ELF-1 (cell line): ENCODE results near the gene SF3B3.
"Not testable (repeated sequence)": the region's sequence is repeated elsewhere in the genome, so short reads cannot be mapped to it uniquely, and the experiment has no call there.

ENCODE experiments used
- DNase-seq: peaks from one replicate; pipeline ENCODE4 v3.0.0-alpha.2; 2016; ENCODE audit warnings: low read depth, low spot score

Gene SF3B3

DNA sequence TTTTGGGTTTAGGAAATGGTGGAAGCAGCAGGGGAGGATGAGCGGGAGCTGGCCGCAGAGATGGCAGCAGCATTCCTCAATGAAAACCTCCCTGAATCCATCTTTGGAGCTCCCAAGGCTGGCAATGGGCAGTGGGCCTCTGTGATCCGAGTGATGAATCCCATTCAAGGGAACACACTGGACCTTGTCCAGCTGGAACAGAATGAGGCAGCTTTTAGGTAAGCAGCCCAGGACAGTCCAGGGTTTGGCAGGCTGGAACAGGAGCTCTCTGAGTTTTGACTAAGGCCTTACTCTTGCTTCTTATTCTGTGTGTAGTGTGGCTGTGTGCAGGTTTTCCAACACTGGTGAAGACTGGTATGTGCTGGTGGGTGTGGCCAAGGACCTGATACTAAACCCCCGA lies 41.4 kb downstream of the SF3B3 start:
- no peak for DNase-seq

DNA sequence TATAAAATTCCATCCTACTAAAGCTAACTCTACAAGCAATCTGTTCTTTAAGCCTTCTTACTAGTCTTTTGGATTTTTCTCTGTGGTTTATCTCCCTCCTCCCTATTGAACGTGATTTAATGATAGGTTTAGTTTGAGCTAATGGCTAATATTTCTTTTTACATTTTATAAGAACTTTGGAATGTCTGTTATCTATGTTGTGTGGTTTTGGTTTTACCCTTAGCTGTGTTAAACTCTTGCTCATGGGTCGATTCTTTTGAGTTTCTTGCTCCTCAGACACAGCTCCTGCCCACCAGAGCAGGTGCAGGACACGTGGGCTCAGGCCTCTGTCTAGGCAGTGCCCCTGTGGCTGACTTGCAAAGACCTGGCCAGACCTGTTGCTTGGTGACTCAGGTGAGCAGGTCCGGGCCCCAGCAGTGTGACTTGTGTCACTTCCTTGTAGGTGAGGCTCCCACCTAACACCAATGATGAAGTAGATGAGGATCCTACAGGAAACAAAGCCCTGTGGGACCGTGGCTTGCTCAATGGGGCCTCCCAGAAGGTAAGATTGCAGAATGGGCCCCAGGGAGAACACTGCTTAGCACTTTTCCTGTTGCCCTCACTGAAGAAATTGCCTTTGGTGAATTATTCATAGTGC lies 45.1 kb downstream of the SF3B3 start:
- DNase-seq, result no peak

GRCh38 chr16:70569752-70570151 lies 46.1 kb downstream of the SF3B3 start:
- DNase-seq, result no peak

- no peak for DNase-seq
Measured at GRCh38 chr16:70570967-70571570, 47.5 kb downstream of the SF3B3 start.

- no peak for DNase-seq
Measured at GRCh38 chr16:70571623-70572022, 48.0 kb downstream of the SF3B3 start.

DNA sequence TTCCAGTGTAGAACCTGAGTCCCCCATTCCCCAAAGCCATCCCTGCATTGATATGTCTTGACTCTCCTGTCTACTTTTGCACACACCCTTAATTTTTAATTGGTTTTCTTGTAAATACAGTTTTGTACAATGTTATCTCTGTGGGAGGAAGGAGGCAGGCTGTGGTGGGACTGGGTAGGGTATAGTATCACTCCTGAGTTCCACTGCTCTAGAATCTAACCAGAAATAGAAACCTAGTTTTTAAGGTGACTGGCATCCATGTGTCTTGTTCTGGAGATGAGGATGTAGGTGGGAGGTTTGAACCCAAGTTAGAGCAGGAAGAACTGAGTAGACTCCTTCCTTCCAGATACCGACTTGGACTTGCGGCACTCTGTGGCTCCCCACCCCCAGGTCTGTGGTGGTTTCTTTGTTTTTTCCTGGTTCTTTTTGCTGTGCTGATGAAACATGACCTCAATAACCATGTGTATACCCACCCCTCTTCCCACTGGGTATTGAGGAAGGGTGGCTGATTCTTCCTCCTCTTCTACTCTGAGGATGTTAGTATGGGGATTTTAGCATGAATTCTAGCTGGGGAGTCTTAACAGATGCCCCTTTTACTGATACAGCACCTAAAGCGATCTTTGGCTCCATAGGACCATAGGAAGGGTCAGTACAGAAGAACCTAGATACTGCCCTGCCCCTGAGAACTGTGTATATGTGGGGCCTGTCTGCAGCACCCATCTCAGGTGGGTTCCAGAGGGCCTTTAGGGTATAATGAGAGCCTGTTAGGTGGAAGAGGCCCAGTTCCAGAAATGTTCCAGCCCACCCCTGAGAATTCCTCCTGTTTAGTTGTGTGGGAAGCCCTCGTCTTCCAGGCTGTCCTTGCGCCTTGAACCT lies 48.7 kb downstream of the SF3B3 start:
- DNase-seq, result no peak

GRCh38 chr16:70572926-70573270 lies 49.3 kb downstream of the SF3B3 start:
- no peak for DNase-seq

- no peak for DNase-seq
Measured at GRCh38 chr16:70573451-70574121, 50.0 kb downstream of the SF3B3 start.

DNA sequence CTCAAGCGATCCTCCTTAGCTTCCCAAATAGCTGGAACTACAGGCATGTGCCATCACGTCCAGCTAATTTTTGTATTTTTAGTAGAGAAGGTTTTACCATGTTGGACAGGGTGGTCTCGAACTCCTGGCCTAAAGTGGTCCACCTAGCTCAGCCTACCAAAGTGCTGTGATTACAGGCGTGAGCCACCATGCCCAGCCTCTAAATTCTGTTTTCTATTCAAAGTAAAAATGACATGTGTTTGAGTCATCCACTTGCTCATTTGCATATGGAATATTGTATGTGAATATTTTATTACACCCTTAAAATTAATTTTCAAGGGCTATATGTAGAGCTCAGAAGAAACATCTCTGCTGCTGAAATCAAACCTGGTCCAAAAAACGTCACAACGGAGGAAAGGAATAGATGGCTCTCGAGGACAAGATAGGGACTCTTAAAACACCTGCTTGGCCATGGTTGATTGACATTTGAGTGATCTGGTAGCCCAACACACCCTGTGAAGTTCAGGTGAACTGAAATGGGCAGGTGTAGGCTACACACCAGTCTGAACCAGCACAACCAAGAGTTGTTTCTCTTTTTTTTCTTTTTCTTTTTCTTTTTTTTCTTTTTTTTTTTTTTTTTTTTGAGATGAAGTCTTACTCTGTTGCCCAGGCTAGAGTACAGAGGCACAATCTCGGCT lies 51.1 kb downstream of the SF3B3 start:
- no peak for DNase-seq

DNA sequence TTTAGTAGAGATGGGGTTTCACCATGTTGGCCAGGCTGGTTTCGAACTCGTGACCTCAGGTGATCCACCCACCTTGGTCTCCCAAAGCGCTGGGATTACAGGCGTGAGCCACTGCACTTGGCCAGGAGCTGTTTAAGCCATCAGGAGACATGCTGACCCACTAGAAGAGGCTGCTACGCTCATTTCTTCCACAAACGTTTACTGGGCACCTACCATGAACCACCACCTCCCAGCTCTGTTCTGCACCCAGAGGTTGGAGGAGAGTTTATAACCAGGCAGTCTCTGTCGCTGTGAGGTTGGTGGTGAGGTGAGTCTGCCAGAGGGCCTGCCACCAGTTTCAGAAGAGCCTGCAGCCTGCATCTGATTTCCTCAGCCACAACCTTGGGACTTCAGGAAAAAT lies 51.8 kb downstream of the SF3B3 start:
- no peak for DNase-seq

DNA sequence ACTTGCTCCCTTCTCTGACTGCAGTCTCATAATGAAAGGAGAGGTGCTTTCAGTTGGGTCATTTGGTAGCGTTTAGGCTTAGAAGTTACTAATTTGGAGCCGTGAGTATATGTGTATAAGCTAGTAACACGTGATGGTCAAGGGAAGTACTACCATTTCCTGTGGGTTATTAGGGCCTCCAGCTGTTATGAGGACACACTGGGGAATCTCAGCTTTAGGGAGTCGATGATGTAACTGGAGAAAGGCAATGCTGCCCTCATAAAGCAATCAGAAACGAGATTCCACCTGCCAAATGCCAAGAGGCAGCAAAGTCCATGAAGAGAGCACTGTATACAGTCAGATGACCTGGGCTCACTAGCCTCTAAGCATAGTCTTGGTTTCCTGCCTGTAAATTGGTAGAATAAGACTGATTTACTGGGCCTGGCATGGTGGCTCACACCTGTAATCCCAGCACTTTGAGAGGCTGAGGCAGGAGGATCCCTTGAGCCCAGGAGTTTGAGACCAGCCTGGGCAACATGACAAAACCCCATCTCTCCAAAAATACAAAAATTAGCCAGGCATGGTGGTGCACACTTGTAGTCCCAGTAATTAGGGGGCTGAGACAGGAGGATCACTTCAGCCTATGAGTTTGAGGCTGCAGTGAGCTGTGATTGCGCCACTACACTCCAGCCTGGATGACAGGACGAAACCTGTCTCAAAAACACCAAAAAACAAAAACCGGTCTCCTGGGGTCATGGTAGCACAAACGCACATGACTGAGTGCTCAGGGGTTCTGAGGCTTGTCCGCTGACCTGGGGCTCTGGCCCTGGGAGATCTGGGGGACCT lies 53.0 kb downstream of the SF3B3 start:
- no peak for DNase-seq

GRCh38 chr16:70577256-70577698 lies 53.7 kb downstream of the SF3B3 start:
- no peak for DNase-seq

DNA sequence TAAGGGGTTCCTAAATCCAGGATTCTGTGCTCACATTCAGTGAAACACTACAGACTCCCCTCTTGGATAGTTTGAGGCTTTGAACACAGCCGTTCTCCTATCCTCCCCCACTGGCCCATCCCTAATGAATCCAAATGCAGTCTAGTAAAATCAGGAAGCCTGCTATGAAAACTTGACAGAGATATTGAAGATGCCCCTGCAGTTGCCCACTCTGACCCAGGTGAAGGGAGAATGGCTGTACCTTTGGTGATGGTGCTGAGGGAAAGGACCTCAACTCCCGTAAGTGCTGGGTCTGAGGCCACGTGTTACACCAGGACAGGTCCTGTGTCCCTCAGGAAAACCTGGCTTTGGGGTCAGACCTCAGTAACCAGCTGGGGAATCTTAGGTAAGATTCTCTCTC lies 54.4 kb downstream of the SF3B3 start:
- no peak for DNase-seq

DNA sequence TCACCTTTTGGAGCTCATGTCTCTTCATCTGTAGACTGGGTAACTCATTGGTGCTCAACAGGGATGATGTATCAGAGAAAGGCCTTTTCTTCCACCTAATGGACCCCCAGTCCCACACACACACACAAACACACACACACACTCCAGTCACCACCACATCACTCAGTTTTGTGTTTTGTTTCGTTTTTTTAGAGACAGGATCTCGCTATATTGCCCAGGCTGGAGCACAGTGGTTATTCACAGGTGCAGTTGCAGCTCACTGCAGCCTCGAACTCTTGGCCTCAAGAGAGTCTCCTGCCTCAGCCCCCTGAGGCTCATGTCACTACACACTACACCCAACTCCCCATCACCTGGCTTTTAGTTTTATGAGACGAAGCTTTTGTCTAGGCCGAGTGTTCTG lies 55.6 kb downstream of the SF3B3 start:
- no peak for DNase-seq

DNA sequence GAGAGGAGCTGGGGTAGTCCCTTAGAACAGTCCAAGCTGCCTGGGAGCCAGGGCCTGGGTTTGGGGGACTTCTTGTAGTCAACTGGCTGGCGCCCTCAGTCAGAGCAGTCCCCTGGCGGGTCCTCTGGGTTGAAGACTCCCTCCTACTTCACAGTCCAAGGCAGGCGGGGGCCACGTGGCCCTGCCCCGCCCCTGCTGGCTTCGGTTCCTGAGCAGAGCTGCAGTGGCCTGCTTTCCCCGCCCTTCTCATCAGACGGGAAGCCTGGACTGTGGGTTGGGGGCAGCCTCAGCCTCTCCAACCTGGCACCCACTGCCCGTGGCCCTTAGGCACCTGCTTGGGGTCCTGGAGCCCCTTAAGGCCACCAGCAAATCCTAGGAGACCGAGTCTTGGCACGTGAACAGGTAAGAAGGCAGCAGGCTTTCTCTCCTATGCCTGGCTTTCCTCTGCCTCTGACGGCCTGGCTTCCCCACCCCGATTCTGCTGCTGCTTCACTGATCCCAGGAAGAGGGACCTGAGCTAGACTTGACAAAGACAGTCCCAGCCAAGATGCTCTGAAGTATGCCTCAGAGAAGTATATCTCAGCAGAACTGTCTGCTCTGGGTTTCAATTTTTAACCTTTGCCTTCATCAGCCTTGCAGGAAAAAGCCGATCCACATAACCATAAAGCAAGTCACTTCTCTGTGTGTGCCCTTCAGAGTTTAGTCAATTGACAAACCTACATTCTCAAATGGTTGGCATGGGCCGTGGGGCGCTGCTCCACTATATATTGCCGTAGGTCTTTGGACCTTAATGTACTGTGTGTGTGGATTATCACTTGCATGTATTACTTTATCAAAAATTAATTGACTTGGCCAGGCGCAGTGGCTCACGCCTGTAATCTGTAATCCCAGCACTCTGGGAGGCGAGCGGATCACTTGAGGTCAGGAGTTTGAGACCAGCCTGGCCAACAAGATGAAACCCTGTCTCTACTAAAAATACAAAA lies 56.3 kb downstream of the SF3B3 start:
- DNase-seq, result peak; percentile 70

DNA sequence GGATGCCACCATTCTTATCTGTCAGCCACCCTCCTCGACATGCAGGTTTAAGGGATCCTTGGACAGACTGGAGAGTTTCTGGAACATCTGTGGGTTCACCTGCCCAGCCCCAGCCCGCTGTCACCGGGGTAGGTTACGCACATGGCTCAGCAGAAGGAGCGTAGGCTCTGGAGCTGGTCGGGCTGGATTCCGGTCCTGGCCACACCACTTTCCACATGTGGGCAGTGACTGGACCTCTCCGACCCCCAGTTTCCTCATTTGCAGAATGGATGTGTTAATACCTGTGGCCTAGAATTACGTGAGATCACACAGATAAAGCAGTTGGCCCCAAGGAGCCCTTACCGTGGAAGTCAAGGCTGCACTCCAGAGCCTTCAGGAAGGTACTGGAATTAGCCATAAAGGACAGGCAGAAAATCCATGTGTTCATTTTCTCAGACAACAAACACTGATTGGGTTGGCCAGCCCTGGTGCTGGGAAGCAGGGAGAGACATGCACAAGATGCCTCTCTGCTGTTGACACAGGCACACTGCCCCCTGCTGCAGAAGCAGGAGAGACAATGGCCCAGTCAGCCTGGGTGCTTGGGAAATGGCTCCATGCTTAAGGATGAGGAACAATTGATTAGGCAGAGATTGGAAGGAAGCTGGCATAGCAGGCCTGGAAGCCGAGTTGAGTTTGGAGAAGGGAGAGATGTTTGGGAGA lies 58.8 kb downstream of the SF3B3 start:
- peak; percentile 45 for DNase-seq

- no peak for DNase-seq
Measured at GRCh38 chr16:70586731-70587130, 63.1 kb downstream of the SF3B3 start.

- DNase-seq, result no peak
Measured at GRCh38 chr16:70588565-70588964, 64.9 kb downstream of the SF3B3 start.

DNA sequence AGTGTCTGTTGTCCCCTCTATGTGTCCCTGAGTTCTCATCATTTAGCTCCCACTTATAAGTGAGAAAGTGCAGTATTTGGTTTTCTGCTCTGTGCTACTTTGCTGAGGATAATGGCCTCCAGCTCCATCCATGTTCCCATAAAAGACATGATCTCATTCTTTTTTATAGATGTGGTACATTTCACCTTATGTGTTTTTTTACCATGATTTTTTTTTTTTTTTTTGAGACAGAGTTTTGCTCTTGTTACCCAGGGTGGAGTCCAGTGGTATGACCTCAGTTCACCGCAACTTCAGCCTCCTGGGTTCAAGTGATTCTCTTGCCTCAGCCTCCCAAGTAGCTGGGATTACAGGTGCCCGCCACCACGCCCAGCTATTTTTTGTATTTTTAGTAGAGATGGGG lies 65.8 kb downstream of the SF3B3 start:
- not testable (repeated sequence) for DNase-seq
